IMR-90 (cell line): ENCODE results near the gene SLC25A19. TPM values are rescaled to one million over a fixed set of nuclear protein-coding genes. Genes with fewer than 3 reads are reported as not detected.

ENCODE experiments used
- ATAC-seq: fragments of 200-7000 bp; cut with Tn5 transposase; 2 replicates; pipeline ENCODE4 v1.9.1; 2020; ENCODE audit warnings: low read depth, mild to moderate bottlenecking, moderate library complexity
- BruUV-seq: library from RNA; stranded (reverse); fragments of 400-500 nt; replicated peaks from 2 replicates; lab custom pipeline; 2021; lab: Mats Ljungman, UMichigan
- CTCF ChIA-PET: fragments of 300-600 bp; formaldehyde crosslinking; extraction: SDS; loops from one replicate; lab custom pipeline; 2021; ENCODE audit warnings: antibody characterized with exemption; lab: Yijun Ruan, JAX
- POLR2A ChIA-PET: fragments of 300-600 bp; sonication (Branson Sonifier 250); formaldehyde crosslinking; loops from one replicate; lab custom pipeline; 2022; ENCODE audit warnings: antibody characterized with exemption; ENCODE audit not compliant: unreplicated experiment; lab: Charles Lee
- DNase-seq: peaks from one replicate; pipeline ENCODE4 v3.0.0; 2013
- H2AFZ ChIP-seq: replicated peaks from 2 replicates; pipeline ENCODE3; 2013; ENCODE audit warnings: low read length, mild to moderate bottlenecking; ENCODE audit not compliant: poor library complexity
- H2AK5ac ChIP-seq: 2 replicates; pipeline ENCODE4 v1.6.1; 2013; ENCODE audit warnings: low read depth, low read length, inconsistent platforms
- H2AK9ac ChIP-seq: replicated peaks from 2 replicates; pipeline ENCODE3; 2013; ENCODE audit warnings: mild to moderate bottlenecking, low read depth, low read length, moderate library complexity; ENCODE audit not compliant: poor library complexity
- H2BK120ac ChIP-seq: 2 replicates; pipeline ENCODE4 v1.6.1; 2013; ENCODE audit warnings: low read depth, low read length, inconsistent platforms
- H2BK15ac ChIP-seq: 3 replicates; pipeline ENCODE4 v1.6.1; 2013; ENCODE audit warnings: low read depth, low read length, inconsistent platforms
- H2BK20ac ChIP-seq: 2 replicates; pipeline ENCODE4 v1.6.1; 2013; ENCODE audit warnings: low read depth, mild to moderate bottlenecking, inconsistent platforms, low read length, moderate library complexity
- H2BK5ac ChIP-seq: 2 replicates; pipeline ENCODE4 v1.6.1; 2013; ENCODE audit warnings: mild to moderate bottlenecking, low read depth, low read length, inconsistent platforms; ENCODE audit not compliant: poor library complexity, severe bottlenecking
- H3K14ac ChIP-seq: replicated peaks from 2 replicates; pipeline ENCODE4 v1.6.1; 2013; ENCODE audit warnings: low read depth, low read length, inconsistent platforms
- H3K18ac ChIP-seq: 2 replicates; pipeline ENCODE4 v1.6.1; 2013; ENCODE audit warnings: low read depth, low read length, control low read depth
- H3K23ac ChIP-seq: 2 replicates; pipeline ENCODE4 v1.6.1; 2013; ENCODE audit warnings: low read depth, low read length, inconsistent platforms
- H3K27ac ChIP-seq: 2 replicates; pipeline ENCODE4 v1.5.1; 2013; ENCODE audit warnings: mild to moderate bottlenecking, control low read depth, low read length; ENCODE audit not compliant: insufficient read depth
- H3K27me3 ChIP-seq: 2 replicates; pipeline ENCODE4 v1.6.1; 2013; ENCODE audit warnings: low read length; ENCODE audit not compliant: control insufficient read depth, insufficient read depth
- H3K36me3 ChIP-seq: 2 replicates; pipeline ENCODE4 v1.6.1; 2013; ENCODE audit warnings: low read length, mixed read lengths; ENCODE audit not compliant: control insufficient read depth, insufficient read depth
- H3K4ac ChIP-seq: 2 replicates; pipeline ENCODE4 v1.6.1; 2013; ENCODE audit warnings: low read depth, low read length, inconsistent platforms
- H3K4me1 ChIP-seq: 2 replicates; pipeline ENCODE4 v1.6.1; 2013; ENCODE audit warnings: low read length, mixed read lengths; ENCODE audit not compliant: control insufficient read depth, insufficient read depth
- H3K4me2 ChIP-seq: 2 replicates; pipeline ENCODE4 v1.6.1; 2013; ENCODE audit warnings: low read depth, mild to moderate bottlenecking, control low read depth, low read length, moderate library complexity
- H3K4me3 ChIP-seq: 2 replicates; pipeline ENCODE4 v1.5.1; 2013; ENCODE audit warnings: low read depth, mild to moderate bottlenecking, control low read depth, low read length, moderate library complexity; ENCODE audit not compliant: insufficient read depth
- H3K56ac ChIP-seq: 2 replicates; pipeline ENCODE4 v1.6.1; 2013; ENCODE audit warnings: low read length, inconsistent platforms; ENCODE audit not compliant: insufficient read depth; ENCODE audit errors: extremely low read depth
- H3K79me1 ChIP-seq, 2 experiments: 2 replicates each; pipeline ENCODE4 v1.6.1; 2013; ENCODE audit warnings: low read length in 2 of 2, inconsistent platforms in 1 of 2, low read depth in 1 of 2
- H3K9ac ChIP-seq: 2 replicates; pipeline ENCODE4 v1.6.1; 2013; ENCODE audit warnings: low read depth, low read length, control low read depth
- H3K9me1 ChIP-seq: 2 replicates; pipeline ENCODE4 v1.6.1; 2013; ENCODE audit warnings: low read length, inconsistent platforms; ENCODE audit not compliant: insufficient read depth
- H3K9me3 ChIP-seq: 2 replicates; pipeline ENCODE4 v1.6.1; 2013; ENCODE audit warnings: low read length; ENCODE audit not compliant: control insufficient read depth, insufficient read depth
- H4K20me1 ChIP-seq: 2 replicates; pipeline ENCODE4 v1.6.1; 2013; ENCODE audit warnings: low read length, inconsistent platforms; ENCODE audit not compliant: insufficient read depth
- H4K5ac ChIP-seq: 2 replicates; pipeline ENCODE4 v1.6.1; 2013; ENCODE audit warnings: mild to moderate bottlenecking, low read depth, low read length, control low read depth
- H4K8ac ChIP-seq, 2 experiments: 2 replicates each; pipeline ENCODE4 v1.6.1; 2013; ENCODE audit warnings: low read depth in 2 of 2, low read length in 2 of 2, control low read depth in 1 of 2, inconsistent platforms in 1 of 2
- H4K91ac ChIP-seq: 2 replicates; pipeline ENCODE4 v1.6.1; 2013; ENCODE audit warnings: low read depth, low read length, inconsistent platforms; ENCODE audit not compliant: insufficient read depth
- CEBPB ChIP-seq: IDR thresholded peaks from 2 replicates; pipeline ENCODE4 v1.6.1; 2012; ENCODE audit warnings: low read depth, low read length, improper control_type of control experiment
- CHD1 ChIP-seq: IDR thresholded peaks from 2 replicates; pipeline ENCODE4 v1.6.1; 2012; ENCODE audit warnings: low read depth, low read length, improper control_type of control experiment
- WGBS, 2 experiments: methylation state at CpG; one replicate each; pipeline versions ENCODE4 v1.1.5 to v1.1.7; 2013; ENCODE audit warnings: missing lambda C conversion rate in 2 of 2; ENCODE audit not compliant: insufficient read length in 1 of 2; ENCODE audit errors: extremely low coverage in 2 of 2; 5-methylcytosine and 5-hydroxymethylcytosine counted together
- dilution Hi-C: fragments of 300-500 bp; cut with HindIII; formaldehyde crosslinking; loops from one replicate; pipeline ENCODE4 v1.14.3; 2018; ENCODE audit warnings: low sequenced_read_pairs; ENCODE audit not compliant: unreplicated experiment
- in situ Hi-C: fragments of 300-500 bp; cut with MboI; formaldehyde crosslinking; loops from 3 replicates; pipeline ENCODE4 v1.14.3; 2019; ENCODE audit warnings: low sequenced_read_pairs, inconsistent platforms, mixed read lengths
- intact Hi-C: fragments of 100-400 bp; cut with micrococcal nuclease; formaldehyde crosslinking; loops from 2 replicates; pipeline ENCODE4 v1.10.0; 2022
- polyA plus RNA-seq, 3 experiments: library from polyadenylated mRNA; depleted of rRNA; stranded (reverse); fragments of >200 nt; gene quantifications; 2 replicates each; pipeline ENCODE4 v1.2.3, GENCODE V29; 2012; ENCODE audit warnings: low replicate concordance in 1 of 3
- total RNA-seq: library from RNA; depleted of rRNA; stranded (reverse); fragments of >200 nt; gene quantifications from 2 replicates; pipeline ENCODE4 v1.2.3, GENCODE V29; 2012

Gene SLC25A19
- total and polyA plus RNA-seq, 2 of the 4 experiments (the other 2 are of a cell fraction), result 9.1 to 9.2 TPM

DNA sequence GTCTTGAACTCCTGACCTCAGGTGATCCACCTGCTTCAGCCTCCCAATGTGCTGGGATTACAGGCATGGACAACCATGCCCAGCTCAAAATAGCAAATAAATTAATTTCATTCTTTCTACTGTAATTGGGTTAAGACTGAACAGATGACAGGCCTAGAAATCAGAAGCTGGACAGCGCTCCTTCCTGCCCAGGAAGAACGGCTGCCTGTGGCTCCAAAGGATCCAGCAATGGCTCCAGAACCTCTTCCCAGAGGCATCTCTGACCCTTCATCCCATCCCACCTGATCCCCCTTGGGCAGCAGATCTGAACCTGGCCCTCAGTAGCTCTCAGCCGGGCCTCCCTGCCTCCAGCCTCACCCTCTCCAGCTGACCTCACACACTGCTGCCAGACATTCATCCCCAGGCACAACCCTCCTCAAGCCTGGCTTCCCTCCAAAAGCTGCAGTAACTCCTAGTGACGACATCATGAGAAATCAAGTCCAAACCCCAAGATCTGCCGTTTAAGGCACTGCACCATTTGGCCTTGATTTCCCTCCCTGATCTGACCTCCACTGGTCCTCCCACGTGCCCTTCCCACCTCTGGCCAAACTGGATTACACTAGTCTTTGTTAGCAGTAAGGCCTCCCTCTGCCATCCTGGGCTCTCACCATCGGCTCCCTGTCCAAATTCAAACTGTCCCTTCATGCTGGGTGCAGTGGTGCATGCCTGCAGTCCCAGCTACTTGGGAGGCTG is 15.1 kb downstream of the SLC25A19 start:
- dilution Hi-C loops (no loop called here), intact Hi-C loops (loop anchor here (10.0 kb wide), 1 partner anchor 241 kb away; the partner anchor contains the start of genes CASKIN2 and TSEN54), in situ Hi-C loops (no loop called here)
- H3K4me3 ChIP-seq, result no peak overlapping the region
- DNase-seq (peak; percentile 77), ATAC-seq (no peak)
- H3K27me3 ChIP-seq, result no peaks in the 10 kb centered on the region
- peaks cover 17% of the 10 kb centered on the region for H3K9me1 ChIP-seq
- no peak overlapping the region; the same call in 1 of the 2 replicates for H3K14ac ChIP-seq
- no peak overlapping the region for H4K5ac ChIP-seq
- H2AFZ ChIP-seq, result no peak overlapping the region
- no peak overlapping the region for H3K23ac ChIP-seq
- H3K9me3 ChIP-seq, result no peaks in the 10 kb centered on the region
- H3K36me3 ChIP-seq, result no peaks in the 10 kb centered on the region
- BruUV-seq, result no TSS peak
- no peak overlapping the region for H2BK120ac ChIP-seq
- no peak overlapping the region for H3K56ac ChIP-seq
- peak overlapping the region in 1 of 2 experiments; percentile 26; a peak in 1 of 4 replicates for H4K8ac ChIP-seq
- no peak overlapping the region for H4K91ac ChIP-seq
- POLR2A ChIA-PET, result no interaction called here
- peaks cover 18% of the 10 kb centered on the region for H3K4me1 ChIP-seq
- no peak overlapping the region for H2AK9ac ChIP-seq
- H3K79me1 ChIP-seq, result peaks cover 4 to 11% of the 10 kb centered on the region in 2 experiments; a peak in 3 of 4 replicates
- H3K4ac ChIP-seq, result no peak overlapping the region
- H2AK5ac ChIP-seq, result no peak overlapping the region
- no peak overlapping the region for H3K18ac ChIP-seq
- no peak overlapping the region for H2BK5ac ChIP-seq
- TF ChIP-seq CHD1 (no peak), CEBPB (0 out of 2 replicates have a peak, but pooled peaks have one; percentile 34)
- H3K4me2 ChIP-seq, result no peak overlapping the region
- WGBS, 2 experiments, result 18% methylated on average over 3 of the region's 7 CpGs; no CpG with 5 or more reads in 1 of the 2 experiments
- H2BK20ac ChIP-seq, result no peak overlapping the region
- H4K20me1 ChIP-seq, result no peaks in the 10 kb centered on the region; the same call in none of the 2 replicates
- no peak overlapping the region for H3K9ac ChIP-seq
- H2BK15ac ChIP-seq, result no peak overlapping the region
- CTCF ChIA-PET, result interaction anchor here (1.1 kb wide), 1 partner anchor 120 kb away, joined by 3 read pairs; no protein-coding TSS in a partner anchor
- no peak overlapping the region for H3K27ac ChIP-seq
